ENCODE measurements around the gene KIF3C.
A peak's percentile ranks its signal among the peaks of the same experiment; 100 is the strongest.
"Not testable (repeated sequence)": the region's sequence is repeated elsewhere in the genome, so short reads cannot be mapped to it uniquely, and the experiment has no call there.

KIF3C gene

DNA sequence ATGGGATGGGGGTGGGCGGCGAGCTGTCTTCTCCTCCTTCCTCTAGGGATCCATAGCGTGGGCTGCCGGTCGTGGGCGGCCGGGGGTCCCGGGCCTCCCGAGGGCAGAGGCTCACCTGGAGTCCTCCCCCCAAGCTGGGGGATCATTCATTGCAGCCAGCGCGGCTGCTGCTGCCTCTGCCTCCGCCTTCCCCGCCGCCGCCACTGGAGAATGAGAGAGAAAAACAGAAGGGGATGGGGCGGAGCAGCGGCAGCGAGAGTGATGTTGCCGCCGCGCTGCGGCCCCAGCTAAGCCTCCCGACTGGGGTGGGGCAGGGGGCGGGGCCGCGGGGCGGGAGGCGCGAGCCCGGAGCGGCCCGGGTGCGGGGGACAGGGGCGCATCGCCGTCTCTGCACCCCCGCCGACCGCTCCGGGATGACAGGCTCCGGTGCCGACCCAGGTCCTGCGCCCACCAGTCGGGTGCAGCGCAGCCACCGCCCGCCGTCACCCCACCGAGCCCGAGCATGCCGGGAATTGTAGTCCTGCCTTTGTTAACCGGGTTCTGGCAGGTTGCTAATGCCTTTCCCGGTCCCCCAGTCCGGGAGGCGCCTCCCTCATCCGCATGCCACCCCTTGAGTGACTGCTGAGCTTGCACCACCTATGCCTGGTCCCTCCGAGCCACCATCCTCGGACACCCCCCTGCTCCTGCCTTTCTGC, at the start of gene KIF3C:
TSS of gene KIF3C (minus strand) at position 225 of the 695 bp plus-strand sequence. CDS start 580 bp downstream, outside the sequence.
- DNase-seq: peak; percentile 75

DNA sequence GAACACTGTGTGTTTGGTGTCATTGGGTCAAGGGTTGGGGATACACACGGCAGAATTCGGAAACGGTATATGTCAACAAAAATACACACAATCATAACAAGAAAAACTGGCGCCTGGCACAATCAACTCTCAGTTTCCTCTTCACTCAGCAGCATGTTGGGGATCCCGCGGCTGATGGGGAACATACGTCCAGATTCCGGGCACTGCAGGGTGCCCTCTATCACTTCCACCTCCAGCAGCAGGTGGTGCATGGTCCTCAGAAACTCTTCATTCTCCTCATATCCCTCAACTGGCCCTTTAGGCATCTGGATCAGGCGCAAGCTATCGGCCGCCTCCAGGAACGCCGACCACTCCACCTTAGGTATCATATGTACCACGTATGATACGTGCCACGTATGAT, 45.8 kb upstream of the KIF3C start:
- not testable (repeated sequence) for DNase-seq

DNA sequence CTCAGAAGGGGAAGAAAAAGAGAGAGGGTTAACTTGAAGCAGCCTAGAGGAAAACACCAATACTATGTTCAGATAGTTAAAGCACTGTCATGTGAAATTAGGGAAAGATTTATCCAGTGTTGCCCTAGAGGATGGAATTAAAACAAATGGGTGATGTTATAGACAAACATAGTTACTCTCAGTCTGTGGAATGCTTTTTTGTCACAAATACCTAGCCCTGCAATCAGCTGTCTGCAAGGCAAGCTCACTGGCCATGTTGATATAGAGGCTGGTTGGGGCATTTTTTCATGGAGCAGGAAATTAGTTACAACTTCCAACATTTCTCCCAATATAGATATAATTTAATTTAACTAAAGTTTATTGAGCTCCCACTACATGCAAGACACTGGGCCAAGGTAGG, 43.2 kb upstream of the KIF3C start:
- DNase-seq: no peak

DNA sequence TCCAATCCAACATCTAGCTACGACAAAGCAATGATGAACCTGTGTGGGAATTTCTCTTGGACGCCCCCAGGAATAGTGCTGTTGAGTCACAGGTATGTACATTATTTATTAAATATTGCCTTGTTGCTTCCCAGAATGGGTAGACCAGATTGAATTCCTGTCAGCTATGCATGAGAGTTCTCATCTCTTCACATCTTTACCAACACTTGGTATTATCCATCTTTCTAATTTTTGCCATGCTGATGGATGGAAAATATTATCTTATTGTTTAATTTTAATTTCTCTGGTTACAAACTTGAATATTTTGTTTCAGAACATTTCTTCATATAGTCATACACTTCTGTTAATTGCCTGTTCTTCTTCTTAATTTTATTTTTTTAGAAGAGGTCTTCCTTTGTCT, 42.0 kb upstream of the KIF3C start:
- DNase-seq: no peak

DNA sequence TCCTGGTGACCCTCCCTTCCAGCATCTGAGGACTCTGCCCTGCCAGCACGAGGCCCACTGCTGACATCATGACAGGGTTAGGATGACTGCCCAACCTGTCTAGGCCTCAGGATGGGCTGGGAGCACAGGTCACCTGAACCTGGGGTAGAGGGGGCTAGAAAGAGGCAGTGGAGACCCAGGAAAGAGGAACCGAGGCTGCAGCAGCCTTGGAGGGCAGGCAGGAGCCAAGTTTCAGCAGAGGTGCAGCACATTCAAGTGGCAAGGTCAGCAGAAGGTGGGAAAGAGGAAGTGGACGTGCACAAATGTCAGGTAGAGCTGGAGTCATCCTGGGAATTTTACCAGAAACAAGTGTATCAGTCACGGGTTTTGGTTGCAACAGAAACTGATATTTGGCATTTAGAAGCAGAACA, 37.9 kb upstream of the KIF3C start:
- DNase-seq: no peak

DNA sequence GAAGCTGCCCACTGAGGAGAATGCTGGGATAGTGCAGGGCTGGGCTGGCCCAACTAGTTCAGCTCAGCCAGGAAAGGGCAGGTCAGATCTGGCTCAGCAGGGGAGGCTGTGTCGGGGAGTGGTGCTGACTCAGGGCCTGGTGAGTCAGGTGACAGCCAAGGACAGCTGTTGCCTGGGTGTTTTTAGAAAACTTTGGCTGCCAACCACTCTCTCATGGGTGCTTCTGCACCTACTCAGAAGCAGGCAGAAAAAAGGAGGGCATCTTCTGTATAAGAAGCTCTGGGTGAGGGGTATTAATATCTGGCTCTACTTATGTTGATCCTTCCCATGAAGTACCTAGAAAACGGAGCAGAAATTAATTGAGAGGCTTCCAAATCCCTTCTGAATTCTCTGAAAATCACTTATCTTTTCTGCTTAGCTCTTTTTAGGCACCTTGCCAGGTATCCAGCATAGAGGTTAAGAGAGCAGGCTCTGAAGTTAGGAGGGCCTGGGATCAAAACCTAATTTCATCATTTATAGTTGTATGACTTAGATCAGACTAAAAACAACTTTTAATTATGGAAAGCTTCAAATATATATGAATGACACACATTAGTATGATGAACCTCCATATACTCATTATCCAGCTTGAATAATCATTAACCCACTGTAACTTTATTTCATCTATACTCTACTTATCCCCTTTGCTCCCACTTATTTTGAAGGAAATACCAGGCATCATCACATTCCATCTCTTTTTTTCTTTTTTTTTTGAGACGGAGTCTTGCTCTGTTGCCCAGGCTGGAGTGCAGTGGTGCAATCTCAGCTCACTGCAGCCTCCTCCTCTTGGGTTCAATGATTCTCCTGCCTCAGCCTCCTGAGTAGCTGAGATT, 36.1 kb upstream of the KIF3C start:
- DNase-seq: peak; percentile 30

DNA sequence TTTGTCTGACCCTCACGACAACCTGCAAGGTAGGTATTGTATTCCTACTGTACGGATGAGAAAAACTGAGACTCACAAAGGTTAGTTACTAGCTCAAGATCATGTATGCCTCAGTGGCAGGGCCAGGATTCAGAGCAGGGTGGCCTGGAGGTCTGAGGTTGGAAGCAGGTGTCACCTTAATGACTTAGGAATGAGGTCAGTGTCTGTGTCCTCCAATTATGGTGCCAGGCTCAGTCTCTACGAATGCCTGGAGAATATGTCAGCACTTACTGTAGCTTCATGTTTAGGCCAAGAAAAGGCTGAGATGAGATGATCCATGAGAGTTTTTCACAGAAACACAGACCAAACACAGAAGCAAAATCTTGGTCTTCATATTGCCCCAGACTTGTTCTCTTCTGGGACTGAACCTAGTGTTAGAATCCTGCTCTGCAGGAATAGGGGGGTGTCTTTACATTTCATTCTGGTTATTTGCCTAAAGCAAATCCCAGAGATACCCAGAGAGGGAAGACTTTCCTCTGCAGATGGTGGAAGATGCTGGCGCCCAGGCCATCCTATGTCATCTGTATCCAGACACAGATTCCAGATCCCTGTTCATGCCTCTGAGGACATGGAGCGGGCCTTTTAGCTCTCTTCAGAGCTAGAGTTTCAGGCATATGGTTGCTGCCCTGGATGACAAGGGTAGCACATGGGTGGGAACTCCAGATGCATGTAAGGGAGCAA, 35.3 kb upstream of the KIF3C start:
- no peak for DNase-seq

DNA sequence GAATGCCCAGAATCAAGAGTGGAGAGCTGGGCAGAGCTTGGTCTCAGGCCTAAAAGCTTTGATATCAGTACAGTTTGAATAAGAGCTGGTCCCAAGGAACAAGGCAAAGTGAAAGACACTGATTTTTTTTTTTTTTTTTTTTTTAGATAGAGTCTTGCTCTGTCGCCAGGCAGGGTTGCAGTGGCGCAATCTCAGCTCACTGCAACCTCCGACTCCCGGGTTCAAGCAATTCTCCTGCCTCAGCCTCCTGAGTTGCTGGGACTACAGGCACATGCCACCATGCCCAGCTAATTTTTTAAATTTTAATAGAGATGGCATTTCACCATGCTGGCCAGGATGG, 34.4 kb upstream of the KIF3C start:
- not testable (repeated sequence) for DNase-seq

DNA sequence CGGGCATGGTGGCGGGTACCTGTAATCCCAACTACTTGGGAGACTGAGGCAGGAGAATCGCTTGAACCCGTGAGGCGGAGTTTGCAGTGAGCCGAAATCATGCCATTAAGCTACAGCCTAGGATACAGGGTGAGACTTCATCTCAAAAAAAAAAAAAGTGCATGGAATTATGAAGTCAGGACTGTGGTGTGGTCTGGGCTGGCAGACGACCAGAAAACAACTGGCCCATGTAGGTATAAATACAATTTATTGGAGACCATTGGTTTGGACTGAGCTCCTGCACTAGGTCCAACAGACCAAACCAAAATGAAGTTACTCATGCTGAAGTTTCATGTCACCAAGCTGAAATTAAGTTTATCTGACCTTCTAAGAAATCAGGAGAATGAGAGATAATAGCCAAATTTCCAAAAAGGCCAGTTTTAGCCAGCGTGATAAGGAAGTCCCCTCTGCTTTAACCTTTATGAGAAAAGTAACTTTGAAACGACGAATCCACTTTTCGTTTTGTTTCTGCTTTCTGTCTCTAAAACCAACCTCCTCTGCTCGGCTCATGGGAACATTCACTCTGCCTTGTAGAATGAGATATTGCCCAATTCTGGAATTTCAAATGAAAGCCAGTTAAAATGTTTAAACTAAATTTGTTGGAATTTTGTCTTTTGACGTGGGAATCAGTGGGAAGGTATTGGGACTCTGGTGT, 33.9 kb upstream of the KIF3C start:
- no peak for DNase-seq

DNA sequence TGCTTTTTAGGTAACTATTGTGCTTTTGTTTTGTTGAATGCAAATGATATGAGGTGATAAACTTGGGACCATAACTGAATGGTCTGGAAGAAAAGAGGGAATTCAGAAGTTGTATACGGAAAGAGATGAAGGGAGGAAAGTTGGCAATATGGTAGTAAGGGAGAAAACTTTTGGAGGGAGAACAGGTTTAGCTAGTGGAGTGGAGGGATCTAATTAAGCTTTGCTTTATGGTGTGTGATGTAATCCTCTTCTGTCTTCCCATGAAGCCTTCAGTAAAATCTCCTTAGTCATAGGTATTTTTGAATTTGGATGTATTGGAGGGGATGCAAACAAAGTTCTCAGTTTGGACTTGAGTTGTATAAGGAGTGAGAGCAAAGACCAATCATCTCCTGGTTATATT, 31.4 kb upstream of the KIF3C start:
- DNase-seq: no peak

DNA sequence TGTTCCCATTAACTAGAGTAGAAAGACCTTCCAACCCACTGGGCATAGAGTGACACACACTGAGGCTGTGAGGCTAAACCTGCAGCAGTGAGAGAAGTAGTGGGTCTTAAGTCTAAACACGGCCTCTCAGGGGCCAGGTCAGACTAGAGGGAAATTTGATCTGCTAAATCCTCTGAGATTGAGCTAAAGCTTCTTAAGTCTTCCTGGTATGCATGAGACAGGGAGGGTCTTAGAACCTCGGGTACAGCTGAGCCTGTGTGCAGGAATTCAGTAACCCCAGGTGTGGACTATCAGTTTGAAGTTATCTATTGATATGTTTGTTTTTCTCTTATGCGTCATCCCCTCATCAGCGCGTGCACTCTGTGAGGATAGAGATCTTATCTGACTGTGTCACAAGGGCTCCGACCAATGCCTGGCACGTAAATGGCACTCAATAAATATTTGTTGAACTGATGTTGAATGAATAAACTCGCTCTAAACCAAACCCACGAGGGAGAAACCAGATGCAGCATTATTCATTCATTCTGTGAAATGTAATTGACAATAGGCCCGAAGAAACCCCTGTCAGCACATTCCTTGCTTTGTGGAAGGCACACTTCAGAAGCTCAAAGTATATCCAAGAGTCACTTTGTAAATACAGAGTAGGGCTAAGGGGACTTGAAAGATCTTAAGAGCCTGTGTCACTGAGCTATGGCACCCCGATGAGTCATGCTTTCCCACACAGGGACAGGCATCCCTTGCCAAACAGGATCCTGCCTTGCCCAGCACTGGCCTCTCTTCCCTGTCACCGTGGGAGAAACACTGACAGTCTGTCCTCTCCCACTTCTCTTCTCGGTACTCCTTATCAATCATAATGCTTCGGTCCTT, 29.9 kb upstream of the KIF3C start:
- DNase-seq: no peak

DNA sequence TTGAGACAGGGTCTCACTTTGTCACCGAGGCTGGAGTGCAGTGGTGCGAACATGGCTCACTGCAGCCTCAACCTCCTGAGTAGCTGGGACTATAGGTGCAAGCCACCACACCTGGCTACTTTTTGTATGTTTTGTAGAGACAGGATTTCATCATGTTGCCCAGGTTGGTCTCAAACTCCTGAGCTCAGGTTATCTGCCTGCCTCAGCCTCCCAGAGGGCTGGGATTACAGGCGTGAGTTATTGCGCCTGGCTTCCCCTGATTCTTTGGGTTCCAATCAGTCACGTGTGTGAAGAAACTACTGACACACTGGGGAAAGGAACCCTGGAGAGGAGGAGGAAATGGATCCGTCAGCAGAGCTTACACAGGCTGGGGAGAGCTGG, 29.3 kb upstream of the KIF3C start:
- no peak for DNase-seq

DNA sequence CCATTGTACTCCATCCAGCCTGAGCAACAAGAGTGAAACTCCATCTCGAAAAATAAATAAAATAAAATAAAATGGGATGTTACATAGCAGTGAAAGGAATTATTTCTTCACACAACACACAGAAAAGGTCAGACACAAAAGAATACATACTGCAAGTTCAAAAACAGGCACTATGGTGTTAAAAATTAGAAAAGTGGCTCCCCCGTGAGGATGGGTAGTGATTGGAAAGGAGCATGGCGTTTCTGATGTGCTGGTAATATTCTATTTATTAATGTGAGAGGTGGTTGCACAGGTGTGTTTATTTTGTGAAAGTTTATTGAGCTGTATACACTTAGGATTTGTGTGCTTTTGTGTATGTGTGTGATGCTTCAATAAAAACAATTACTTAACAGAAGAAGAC, 28.6 kb upstream of the KIF3C start:
- DNase-seq: no peak

DNA sequence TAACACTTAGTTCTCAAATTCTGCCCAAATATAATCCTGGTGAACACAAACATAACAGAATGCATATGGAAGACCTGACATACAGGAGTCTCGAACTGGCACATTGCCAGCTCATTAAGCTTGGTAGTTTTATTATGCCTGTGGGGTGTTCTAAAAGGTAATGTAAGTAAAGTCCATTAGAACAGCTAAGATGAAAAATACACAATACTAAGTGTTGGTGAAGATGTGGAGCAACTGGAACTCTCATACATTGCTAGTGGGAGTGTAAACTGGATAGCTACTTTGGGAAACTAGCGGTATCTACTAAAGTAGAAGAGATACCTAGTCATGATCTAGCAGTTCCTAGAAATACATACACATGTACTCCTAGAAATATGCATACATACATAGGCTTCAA, 27.3 kb upstream of the KIF3C start:
- no peak for DNase-seq

DNA sequence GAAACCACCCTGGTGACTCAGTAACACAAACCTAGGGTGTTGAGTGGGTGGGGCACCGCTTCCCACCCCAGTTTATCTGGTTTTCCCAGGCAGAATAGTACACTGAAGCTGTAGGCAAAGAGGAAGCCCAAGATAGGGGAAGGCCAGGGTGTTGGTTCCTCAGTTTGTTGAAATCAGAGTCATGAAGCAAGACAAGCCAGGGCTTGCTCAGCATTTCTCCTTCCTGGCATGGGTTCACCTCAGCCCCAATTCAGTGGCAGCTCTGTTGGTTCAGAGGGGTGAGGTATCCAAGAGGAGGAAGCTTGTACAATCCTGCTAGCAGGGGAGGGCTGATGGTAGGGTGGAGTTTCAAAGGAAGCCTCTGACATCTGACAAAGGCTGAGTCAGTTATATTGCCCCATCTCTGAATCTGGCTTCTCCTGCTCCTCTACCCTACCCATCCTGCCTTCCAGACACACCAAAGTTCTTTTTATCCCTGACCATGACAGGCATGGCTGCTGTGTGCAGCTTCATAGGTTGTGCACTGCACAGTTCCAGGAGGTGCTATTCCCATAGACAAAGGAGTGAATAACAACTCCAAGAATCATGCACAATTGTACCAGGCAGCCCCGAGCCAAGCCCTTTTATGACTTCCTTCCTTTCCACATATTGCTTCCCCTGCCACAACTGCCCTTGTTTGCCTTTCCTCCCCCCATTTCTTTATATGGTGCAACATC, 26.7 kb upstream of the KIF3C start:
- no peak for DNase-seq

DNA sequence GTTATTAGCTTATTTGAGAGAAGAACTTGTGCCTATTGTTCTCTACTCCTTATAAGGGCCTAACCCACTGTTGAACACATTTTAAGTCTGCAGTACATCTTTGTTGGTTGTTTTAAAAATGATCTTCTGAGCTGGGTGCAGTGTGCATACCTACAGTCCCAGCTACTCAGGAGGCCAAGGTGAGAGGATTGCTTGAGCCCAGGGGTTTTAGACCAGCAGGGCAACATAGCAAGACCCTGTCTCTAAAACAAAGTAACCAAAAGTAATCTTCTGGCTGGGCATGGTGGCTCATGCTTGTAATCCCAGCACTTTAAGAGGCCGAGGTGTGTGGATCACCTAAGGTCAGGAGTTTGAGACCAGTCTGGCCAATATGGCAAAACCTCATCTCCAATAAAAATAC, 25.8 kb upstream of the KIF3C start:
- DNase-seq: no peak

DNA sequence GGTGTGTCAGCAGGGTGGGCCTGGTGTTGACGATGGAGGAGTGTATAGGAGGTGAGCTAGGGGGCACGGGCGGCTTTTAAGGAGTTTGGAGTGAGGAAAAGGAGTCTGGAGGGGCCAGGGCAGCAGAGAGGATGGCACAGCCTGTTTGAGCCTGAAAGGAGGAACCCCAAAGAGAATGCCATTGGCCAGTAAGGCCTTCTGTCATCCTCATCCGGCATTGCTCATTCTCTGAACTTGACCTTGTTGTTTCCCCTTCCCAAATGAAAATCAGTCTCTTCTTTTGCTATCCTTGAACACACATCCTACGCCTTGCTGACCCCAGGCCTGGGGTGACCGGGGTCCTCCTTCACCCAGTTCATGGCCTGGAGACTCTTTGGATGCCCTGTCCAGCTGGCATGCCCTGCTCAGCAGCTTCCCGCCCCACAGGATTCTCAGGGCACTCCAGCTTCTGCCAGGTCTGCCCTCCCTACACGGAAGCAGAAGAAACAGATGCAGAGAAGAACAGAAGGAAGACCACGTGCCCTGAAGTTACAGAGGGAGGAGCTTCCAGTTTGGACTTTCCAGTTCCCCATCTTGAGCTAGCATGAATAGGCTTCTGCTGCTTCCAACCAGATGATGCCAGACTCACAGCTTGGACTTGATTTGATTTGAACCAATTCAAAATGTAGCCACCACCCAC, 20.5 kb upstream of the KIF3C start:
- DNase-seq: no peak

DNA sequence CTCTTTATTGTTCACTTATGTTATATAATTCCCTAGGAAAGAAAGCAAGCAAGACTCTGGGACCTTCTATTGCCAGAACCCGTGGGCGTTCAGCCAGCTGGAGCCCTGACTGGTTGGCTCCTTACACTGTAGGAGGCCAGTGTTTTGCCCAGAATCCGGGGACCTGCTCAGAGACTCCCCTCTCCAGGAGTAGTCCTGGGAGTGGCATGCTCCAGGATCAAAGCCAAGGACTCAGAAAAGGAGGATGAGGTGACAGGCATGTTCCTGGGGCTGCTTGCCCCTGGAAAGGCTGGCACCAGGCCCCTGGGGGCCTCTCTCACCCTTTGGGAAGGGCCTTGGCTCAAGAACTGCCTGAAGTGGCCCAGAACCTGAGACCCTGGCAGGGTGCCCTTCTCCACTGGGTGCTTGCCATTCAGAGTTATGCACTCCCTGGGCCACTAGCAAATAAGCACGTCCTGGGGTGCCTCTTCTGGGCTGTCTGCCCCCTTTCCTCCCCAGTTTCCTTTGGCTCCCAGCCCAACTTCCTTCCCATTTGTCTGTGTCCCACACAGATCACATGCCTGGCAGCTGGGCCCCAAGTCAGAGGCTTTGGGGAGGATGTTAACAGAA, 19.6 kb upstream of the KIF3C start:
- DNase-seq: no peak

DNA sequence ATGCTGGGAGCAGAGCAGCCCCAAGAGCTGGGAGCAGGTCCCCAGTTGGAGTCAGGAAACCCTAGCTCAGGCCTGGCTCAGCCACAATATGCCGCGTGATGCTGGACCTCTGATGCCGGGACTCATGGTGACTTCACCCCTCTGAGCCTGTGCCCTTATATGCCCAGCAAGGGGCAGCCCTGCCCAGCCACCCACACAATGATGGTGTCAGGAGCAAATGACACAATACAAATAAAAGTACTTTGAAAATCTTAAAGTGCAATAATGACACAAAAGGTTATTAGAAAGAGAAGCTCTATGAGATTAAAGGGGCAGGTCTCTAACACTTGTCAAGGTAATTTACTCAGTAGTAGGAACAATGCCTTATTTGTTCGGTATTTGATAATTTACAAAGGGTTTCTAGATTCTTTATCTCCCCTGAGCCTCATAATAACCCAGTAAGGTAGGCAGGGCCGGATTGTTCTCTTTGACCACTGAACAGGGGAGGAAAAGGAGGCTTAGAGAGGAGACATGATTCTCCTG, 18.3 kb upstream of the KIF3C start:
- no peak for DNase-seq

DNA sequence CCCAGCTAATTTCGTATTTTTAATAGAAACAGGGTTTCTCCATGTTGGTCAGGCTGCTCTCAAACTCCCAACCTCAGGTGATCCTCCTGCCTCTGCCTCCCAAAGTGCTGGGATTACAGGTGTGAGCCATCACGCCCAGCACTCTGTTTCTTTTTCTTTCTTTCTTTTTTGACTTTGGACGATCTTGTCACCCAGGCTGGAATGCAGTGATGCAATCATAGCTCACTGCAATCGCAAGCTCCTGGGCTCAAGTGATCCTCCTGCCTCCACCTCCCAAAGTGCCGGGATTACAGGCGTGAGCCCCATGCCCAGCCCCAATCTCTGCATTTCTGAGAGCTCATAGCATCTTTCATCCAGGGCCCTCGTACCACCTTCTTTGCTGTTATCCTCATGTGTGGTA, 17.1 kb upstream of the KIF3C start:
- DNase-seq: not testable (repeated sequence)

All from activated naive CD4-positive, alpha-beta T cell treated with Interleukin-2 at 50 U/mL for 16 hours (primary cell).